ENCODE data around the gene NRXN3. TPM values are rescaled to one million over a fixed set of nuclear protein-coding genes. Genes with fewer than 3 reads are reported as not detected.

Gene NRXN3
- total and polyA plus RNA-seq, 11 donors: 0.19 to 2.2 (median 1.1) TPM

DNA sequence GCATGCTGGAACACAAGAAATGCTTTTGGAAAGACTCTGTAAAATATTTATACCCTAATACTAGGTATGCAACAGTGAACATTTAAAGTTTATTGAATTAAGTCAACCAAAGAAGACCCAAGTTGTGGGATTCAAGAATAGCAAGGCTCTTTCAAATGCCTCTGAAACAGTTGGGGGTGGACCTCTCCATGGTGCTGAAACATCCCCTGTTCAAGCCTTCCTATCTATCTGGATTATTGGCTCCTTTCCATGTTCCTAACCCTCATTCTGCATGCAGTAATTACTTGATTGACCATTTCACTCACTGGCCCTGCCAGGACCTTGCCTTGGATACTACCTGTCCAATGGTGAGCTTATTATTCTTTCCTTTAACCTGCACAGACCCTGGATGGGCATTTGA is 349.7 kb downstream of the NRXN3 start:
- Histone ChIP-seq H3K36me3 (no peaks in the 10 kb centered on the region), H3K4me1 (no peaks in the 10 kb centered on the region), H3K4me3 (no peak overlapping the region), H3K9me3 (no peaks in the 10 kb centered on the region), H3K27me3 (no peaks in the 10 kb centered on the region), H3K27ac (no peak overlapping the region)
- no peak for ATAC-seq
- DNase-seq: peak in 3 of 5 donors; percentile 7 to 19 (median 18)
- intact Hi-C loops (cut with DNase I): no loop called here
- no peak for TF ChIP-seq POLR2A (IDR thresholded peaks at IDR 0.05)
- TF ChIP-seq, protein P1, sequence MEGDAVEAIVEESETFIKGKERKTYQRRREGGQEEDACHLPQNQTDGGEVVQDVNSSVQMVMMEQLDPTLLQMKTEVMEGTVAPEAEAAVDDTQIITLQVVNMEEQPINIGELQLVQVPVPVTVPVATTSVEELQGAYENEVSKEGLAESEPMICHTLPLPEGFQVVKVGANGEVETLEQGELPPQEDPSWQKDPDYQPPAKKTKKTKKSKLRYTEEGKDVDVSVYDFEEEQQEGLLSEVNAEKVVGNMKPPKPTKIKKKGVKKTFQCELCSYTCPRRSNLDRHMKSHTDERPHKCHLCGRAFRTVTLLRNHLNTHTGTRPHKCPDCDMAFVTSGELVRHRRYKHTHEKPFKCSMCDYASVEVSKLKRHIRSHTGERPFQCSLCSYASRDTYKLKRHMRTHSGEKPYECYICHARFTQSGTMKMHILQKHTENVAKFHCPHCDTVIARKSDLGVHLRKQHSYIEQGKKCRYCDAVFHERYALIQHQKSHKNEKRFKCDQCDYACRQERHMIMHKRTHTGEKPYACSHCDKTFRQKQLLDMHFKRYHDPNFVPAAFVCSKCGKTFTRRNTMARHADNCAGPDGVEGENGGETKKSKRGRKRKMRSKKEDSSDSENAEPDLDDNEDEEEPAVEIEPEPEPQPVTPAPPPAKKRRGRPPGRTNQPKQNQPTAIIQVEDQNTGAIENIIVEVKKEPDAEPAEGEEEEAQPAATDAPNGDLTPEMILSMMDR (IDR thresholded peaks at IDR 0.05): no peak

DNA sequence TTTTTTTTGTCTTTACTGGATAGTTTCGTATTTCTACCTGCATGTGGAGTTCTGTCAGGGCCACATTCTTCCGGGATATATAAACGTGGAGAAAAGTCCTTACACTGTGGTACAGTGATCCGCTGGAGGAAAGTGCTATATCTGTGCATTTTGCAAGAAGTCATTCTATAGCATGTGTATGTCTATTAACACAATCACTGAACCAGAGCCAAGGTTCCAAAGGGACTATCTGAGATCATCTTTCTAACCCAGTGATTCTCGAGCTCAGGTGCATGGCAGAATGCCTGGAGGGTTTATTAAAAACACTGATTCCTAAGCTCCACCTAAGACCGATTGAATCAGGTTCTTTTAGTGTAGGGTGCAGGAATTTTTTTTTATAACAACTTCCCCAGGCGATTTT is 354.0 kb downstream of the NRXN3 start:
- intact Hi-C loops (cut with DNase I): no loop called here
- 67 to 73% (median 69%) methylated on average over 7 of the region's 7 CpGs for WGBS, 4 donors
- no peak for ATAC-seq
- Histone ChIP-seq H3K4me3 (no peak overlapping the region), H3K36me3 (no peaks in the 10 kb centered on the region), H3K27me3 (no peaks in the 10 kb centered on the region), H3K4me1 (no peaks in the 10 kb centered on the region), H3K27ac (no peak overlapping the region), H3K9me3 (no peaks in the 10 kb centered on the region)
- DNase-seq: no peak
- TF ChIP-seq POLR2A (IDR thresholded peaks at IDR 0.05): no peak
- TF ChIP-seq, protein P1 (IDR thresholded peaks at IDR 0.05): no peak

DNA sequence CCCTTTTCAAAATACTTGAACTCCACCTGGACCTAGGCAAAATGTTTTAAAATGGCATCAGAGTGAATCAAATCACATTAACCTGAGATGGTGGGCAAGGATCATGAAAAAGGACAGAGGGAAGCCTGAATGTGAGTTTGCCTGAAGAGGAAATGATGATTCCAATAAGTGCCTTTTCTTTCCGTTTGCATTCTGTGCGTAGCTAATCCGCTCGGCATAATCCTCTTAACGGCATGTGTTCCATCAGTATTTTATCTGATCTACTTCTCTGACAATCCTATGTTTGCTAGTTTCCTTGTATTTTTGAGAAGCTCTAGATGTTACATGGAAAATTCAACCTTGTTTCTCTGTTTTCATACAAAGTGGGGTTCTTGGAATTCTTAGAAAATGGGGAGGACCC is 354.6 kb downstream of the NRXN3 start:
- no peak overlapping the region for H3K4me3 ChIP-seq
- H3K4me1 ChIP-seq: no peaks in the 10 kb centered on the region
- H3K27ac ChIP-seq: no peak overlapping the region
- H3K27me3 ChIP-seq: no peaks in the 10 kb centered on the region
- ATAC-seq: no peak
- H3K36me3 ChIP-seq: no peaks in the 10 kb centered on the region
- DNase-seq: no peak
- intact Hi-C loops (cut with DNase I): no loop called here
- no peaks in the 10 kb centered on the region for H3K9me3 ChIP-seq
- no peak for TF ChIP-seq POLR2A (IDR thresholded peaks at IDR 0.05)
- TF ChIP-seq, protein P1 (IDR thresholded peaks at IDR 0.05): no peak
- WGBS, 4 donors: 86 to 91% (median 87%) methylated on average over 5 of the region's 5 CpGs

DNA sequence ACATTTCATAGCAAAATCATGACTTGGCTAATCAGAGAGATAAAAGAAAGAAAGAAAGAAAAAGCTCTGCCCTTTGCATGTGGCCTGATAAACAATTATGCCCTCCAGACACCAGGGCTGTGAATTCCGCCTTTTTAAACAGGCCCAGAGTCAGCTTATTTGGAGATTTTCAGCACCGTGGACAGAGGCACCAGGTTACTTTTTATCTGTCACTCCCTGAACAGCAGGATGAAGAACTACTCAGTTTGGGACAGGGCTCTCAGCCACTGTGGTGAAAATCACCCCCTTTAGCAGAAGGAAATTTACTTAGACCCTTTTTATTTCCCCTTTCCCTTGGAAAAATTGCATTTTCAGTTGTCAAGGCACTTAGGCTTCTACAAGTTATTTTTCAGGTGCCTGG is 359.9 kb downstream of the NRXN3 start:
- TF ChIP-seq POLR2A (IDR thresholded peaks at IDR 0.05): no peak
- TF ChIP-seq, protein P1 (IDR thresholded peaks at IDR 0.05): no peak
- H3K4me1 ChIP-seq: no peaks in the 10 kb centered on the region
- H3K36me3 ChIP-seq: no peaks in the 10 kb centered on the region
- no peak overlapping the region for H3K27ac ChIP-seq
- ATAC-seq: no peak
- H3K27me3 ChIP-seq: no peaks in the 10 kb centered on the region
- 14 to 19% (median 16%) methylated on average over 2 of the region's 2 CpGs for WGBS, 4 donors
- H3K9me3 ChIP-seq: no peaks in the 10 kb centered on the region
- no peak for DNase-seq
- H3K4me3 ChIP-seq: no peak overlapping the region
- intact Hi-C loops (cut with DNase I): no loop called here

Measured in heart left ventricle (tissue), 16 donors.